ENCODE results near the gene STIMATE.

The STIMATE gene

DNA sequence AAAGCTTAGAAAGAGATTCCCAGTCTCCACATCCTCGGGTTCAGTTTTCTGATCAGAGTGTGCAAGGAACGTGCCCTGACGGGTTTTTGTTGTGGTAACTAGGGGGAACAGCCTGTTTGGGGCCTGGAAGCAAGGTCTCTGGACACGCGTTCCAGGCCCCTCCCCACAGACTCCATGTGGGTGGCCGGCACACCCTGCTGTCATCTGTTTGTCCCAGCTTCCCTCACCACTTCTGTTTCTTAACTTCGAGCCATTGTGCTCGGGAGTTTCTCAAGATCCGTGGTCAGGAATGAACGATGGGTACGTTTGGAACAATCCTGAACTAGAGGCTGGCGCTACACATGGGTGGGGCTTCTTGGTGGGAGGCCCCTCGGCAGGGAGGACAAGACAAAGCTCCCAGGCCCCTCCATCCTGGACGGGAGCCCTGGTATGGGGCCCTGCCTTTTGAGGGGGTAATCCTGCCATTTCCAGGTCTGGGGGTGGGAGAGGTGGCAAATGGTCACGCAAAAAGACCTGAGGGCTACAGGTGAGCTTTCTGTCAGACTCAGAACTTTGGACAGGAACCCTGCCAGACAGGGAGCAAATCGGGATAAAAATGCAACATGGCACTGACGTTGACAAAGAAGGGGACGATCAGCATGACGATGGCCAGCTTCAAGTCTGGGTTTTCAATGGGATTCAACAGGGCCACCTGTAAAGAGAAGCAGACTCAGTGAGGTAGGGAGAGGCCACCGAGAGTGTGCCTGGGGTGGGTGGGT lies 54.1 kb downstream of the STIMATE start:
- in situ Hi-C loops (cut with MboI; ENCODE audit: low sequenced_read_pairs), result no loop called here

DNA sequence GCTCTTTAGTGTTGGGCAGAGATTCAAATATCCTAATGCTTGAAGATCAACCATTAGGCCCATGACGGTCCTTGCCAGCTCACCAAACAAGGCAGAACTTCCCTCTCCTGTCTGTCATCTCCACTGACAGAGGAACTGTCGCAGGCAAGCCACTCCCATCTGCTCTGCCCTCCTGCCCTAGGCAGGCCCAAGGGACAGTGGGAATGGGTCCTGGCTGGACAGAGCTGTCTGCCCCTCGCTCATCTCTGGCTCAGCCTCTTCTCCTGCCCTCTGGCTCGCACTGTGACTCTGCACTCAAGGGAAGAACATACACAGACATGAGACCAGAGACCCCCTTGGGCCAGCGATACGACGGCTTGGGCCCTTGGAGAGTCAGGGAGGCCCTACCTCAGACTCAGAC lies 54.9 kb downstream of the STIMATE start:
- in situ Hi-C loops (cut with MboI; ENCODE audit: low sequenced_read_pairs), result no loop called here

DNA sequence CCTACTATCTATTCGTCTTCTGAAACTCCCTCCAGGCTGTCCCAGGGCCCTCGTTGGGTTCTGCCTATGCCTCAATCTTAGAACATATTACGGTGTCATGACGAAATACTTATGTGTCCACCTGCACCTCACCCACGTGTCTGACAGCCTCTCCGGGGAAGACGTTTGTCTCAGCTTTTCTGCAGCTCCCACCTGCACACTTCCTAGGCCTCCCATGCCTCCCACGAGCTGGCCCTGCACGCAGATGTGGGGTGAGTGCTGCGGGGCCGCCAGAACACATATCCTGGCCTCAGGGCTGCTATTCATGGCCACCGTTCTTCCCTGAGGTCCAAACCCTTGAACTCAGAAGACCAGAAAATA lies 55.4 kb downstream of the STIMATE start:
- in situ Hi-C loops (cut with MboI; ENCODE audit: low sequenced_read_pairs), result no loop called here

DNA sequence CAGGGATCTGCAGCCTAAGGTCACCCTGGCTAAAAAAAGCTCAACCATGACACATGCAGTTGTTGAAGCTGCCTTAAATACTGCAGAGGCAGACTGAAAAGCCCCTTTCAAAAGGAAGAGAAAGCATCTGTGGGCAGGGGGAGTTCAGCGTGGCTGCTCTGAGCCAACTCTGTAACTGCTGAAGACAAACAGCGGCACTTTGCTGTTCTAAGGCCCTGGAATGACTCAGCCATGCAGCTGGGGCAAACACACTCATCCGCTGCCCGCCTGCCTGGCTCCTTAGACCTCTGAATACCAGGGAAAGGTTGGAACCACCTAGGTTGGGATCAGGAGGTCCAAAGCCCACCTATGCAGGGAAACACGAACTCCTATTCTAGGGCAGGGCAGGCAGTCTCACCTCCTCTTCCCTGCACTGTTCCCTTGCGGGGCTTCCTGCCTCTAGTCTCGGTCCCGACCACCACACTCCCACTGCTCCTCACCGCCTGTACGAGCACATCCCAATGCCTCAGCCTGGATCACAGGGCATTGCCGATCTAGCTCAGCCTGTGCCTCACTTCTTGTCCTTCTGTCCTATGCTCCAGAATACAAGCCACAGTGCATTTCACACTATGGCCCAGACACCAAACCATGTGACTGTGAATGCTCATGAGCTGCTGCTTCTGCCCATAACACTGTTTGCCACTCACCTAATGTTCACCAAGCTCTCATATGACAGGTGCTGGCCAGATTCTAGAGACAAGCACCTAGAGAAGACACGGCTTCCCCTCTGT lies 56.0 kb downstream of the STIMATE start:
- in situ Hi-C loops (cut with MboI; ENCODE audit: low sequenced_read_pairs), result no loop called here

DNA sequence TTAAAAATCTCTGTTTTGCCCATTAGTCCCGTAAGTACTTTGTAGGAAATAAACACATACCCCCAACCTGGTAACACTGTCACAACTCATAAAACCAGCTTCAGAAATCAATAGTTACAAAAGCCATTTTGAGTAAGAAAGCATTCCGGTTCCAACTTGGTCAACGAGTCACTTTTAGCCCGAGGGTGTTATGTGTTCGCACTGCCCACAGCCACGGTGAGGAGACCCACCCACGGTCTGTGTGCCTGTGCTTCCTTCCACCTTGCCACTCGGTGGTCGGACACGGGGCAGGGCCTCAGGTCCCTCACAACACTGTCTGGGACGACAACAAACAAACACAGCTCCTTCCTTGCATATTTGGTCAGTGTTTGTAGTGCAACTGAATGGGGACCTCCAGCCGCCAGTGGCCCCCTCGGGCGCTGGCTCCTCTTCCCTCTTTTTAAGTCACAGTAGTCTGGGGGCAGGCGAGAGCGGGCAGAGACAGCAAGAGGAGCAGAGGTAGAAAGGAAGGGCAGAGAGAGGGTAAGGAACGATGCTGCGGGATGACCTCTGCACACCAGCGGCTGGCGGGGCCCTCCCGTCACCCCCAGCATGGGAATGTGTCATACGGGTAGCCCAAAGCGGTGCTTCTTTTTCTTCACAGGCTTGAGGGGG lies 57.3 kb downstream of the STIMATE start:
- in situ Hi-C loops (cut with MboI; ENCODE audit: low sequenced_read_pairs), result no loop called here

DNA sequence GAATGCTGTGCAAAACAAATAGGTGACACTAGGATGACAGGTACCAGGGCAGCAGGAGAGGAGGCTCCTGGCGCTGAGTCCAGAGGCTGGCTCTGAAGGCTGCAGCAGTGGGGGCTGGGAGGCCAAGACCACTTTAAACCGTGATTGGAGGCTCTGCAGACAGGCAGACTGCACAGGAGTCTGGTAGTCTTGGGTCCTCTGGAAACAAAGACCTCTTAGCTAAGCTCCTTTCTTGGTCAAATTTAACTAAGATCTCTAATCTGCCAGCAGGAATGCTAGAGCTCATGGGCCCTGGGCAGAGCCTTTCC lies 58.1 kb downstream of the STIMATE start:
- in situ Hi-C loops (cut with MboI; ENCODE audit: low sequenced_read_pairs), result no loop called here

DNA sequence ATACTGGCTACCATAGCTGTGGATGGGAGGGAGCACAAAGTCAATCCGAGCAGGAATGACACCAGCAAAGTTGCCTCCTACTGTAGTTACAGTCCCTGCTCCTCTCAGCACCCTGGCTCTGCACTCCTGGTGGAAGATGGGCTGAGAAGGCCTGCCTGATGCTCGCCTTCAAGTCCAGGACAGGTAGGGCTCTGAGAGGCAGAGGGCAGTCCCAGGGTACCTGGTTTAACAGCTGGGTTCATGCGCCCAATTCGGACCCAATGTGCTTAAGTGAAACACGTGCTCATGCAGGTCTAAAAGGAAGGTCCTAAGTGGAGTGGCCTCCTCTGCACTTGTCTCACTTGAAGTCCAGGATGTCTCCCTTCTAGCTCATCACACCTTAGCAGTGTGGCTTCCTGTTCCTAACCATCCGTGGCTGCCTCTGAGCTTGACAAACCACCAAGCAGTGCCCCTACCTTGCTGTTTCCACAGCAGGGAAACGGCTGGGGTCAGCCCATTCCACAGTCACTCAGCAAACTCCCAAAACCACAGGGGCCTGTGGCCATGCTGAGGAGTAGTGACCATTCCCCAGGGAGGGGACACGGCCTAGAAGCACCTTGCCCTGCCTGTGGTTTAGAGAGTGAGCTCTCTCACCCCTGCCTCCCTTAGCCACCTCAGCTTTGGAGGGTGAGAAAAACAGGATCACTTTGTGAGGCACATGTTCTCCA lies 58.6 kb downstream of the STIMATE start:
- in situ Hi-C loops (cut with MboI; ENCODE audit: low sequenced_read_pairs), result no loop called here

DNA sequence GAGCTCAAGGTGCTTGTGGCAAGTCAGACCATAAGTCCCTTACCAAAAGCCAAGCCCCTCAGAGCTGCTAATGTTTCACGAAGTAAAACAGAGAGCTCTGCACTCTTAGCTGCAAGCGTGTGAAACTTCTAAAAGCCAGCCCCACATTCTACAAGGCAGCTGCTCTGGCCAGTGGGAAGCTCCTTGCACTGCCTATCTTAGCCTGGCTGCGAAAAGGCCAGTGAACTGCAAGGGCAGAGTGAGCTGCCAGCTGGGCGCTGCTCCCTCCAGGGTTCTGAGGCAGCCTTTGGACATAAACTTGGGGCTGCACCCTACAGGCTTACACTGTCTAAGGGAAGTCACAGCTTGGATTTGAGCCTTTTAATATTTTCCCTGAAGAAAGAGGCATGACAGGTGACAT lies 60.4 kb downstream of the STIMATE start:
- in situ Hi-C loops (cut with MboI; ENCODE audit: low sequenced_read_pairs), result no loop called here

DNA sequence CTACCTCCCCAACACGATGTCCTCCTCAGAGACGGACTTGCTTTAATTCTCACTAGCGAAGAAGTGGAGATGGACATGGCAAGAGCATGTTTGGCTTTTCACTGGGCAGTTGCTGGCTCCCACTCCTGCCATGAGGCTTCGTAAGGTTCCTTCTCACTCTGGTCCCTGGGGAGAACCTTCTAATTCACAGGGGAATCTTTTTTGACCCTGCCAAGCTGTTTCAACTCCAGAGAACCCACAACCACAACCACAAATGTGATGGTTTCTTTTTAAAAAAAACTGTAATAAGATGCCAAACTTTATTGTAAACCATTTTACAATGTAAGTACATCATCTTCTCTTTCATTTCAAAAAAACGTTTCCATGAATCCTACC lies 60.9 kb downstream of the STIMATE start:
- in situ Hi-C loops (cut with MboI; ENCODE audit: low sequenced_read_pairs), result no loop called here

DNA sequence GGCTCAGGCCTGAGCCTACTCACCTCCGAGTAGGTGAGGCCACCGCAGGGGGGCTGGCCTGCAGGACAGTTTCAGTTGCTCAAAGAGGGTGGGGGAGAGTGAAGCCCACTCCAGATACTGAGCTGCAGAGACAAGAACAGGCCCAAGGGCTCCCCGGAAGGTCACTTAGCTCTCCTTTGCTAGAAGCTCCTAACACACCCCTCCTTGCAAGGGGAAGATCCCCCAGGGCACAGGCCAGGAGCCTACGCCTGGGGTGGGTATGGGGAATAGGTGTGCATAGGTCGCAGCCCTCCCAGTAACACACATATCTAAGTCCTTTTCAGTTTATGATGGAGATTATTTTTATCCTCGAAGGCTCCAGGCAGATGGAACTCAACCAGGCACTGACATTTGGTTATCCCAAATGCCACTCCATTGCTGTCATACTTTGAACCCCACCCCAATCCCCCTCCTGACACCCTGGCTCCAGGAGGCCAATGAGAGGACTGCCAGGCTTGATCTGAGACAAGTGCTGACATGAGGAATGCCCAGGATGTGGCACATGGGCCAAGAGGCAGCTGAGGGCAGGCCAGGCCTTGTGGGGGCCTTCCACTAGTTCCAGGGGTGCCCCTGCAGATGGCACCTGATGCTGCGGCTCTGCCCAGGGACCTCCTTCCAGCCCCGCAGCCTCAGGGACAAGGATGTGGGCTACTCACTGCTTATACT lies 61.4 kb downstream of the STIMATE start:
- in situ Hi-C loops (cut with MboI; ENCODE audit: low sequenced_read_pairs), result no loop called here

DNA sequence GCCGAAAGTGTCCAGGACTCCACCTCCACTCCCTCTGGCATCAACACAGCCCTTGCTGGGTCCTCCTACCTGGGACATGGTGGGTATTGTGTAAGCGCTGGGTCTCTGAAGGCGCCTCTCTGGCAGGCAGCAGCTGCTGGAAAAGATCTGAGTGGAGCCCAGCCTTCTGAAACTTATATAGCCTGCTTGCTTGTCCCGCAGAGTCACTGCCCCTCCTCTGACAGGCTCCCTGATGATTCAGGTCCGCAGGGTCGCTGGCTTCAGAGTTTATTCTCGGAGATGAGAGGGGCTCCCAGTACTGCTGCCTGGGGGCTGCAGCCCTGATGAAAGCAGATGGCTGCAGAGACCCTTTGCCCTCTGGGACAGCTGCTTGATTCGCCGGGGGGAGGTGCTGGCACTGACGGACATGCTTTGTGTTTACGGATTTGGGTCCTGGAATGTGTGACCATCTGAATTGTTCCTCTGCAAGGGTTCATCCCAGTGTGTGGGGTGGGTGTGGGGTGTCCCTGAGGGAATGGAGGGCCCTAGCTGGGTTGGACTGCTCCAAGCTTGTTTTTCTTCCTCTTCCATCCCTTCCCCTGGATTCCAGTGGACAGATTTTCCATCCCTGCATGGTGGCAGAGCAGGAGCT lies 62.4 kb downstream of the STIMATE start, which contains the start of gene MUSTN1:
Gene MUSTN1, minus strand, starts transcription at position 149 of the 631 bp plus-strand sequence. Its CDS starts 71 bp downstream, at position 78.
- in situ Hi-C loops (cut with MboI; ENCODE audit: low sequenced_read_pairs), result no loop called here

DNA sequence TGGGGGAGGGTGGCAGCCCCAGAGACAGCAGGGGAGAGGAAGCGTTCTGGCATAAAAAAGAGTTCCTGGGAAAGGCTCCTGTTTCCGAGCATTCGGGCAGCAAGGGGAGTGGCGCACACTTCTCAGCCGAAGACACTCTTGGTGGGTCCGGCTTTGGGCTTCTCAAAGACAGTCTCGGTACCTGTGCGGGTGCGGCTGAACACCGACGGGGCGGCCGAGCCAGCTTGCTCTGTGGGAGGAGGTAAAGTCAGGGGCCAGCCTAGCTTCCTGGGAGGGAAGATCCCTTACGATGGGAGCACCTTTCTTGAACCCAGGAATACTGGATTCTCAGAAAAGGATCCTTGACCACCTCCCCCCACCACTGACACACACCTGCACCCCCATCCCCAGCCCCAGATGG lies 64.1 kb downstream of the STIMATE start:
- in situ Hi-C loops (cut with MboI; ENCODE audit: low sequenced_read_pairs), result no loop called here

DNA sequence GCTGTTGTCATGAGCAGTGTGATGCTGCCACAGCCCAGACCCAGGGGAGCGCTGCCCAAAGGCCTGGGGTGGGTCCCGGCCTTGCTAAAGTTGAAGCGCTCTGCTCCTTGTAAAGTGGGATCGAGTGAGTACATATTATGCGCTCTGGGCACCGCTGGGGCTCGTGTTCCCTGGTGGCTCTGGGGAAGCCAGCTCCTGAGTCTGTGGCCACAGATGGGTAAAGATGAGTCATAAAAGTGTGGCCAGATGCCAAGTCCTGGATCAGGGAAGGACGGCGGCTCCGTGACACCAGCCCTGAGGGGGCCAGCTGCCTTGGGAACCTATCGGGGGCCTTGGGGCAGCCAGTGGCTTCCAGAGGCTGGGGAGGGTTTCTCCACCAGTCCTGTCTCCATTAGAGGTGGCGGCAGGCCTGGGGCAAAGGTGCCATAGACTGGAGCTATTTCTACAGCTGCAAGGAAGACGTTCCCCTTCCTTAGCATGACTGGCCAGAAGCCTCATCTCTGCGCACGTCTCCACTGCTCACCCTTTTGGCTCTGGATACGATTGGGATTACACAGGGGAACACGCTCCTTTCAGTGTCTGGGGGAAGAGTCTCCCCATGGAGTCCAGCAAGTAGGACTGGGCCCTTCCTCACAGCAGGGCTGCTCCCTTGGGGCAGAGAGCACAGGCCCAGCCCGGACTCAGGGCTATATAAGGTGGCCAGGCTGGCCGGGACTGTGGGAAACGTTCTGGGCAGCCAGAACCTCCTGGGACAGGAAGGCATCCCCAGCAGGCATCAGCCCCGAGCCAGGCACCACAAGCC lies 65.6 kb downstream of the STIMATE start:
- in situ Hi-C loops (cut with MboI; ENCODE audit: low sequenced_read_pairs), result no loop called here

DNA sequence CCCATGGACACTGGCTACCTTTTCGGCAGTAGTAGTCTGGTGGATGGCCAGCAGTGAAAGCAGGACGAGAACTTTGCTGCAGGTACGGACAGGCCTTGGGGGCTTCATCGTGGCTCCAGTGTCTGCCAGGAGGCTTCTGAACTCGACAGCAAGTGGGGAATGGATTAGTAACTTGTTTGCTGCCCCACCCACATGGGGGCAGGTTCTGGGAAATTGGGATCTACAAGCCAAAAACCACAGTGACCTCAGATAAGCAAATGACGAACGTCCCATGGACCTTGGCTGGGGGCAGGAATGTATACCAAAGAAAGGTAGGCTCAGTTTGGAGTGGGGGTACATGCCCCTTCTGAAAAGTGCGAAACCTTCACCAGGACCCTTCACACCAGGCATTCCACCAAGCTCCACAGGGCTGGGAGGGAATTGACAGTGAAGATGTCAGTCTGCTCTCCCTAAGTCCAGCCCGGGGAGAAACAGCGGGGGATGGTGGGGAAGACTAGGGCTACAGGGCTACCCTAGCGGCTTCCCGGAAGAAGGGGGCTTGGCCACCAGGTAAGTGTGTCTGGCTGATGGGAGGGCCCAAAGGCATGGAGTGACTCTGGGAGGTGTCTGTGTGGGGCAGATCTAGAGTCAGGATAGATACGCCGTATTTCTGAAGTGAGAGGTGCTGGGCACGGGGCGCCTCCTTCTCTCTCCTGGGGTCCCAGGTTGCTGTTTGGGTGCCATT lies 66.7 kb downstream of the STIMATE start, which contains the start of gene ITIH4:
Gene ITIH4, minus strand, starts transcription at position 138 of the 724 bp plus-strand sequence. Its CDS starts 30 bp downstream, at position 108.
- in situ Hi-C loops (cut with MboI; ENCODE audit: low sequenced_read_pairs), result no loop called here

DNA sequence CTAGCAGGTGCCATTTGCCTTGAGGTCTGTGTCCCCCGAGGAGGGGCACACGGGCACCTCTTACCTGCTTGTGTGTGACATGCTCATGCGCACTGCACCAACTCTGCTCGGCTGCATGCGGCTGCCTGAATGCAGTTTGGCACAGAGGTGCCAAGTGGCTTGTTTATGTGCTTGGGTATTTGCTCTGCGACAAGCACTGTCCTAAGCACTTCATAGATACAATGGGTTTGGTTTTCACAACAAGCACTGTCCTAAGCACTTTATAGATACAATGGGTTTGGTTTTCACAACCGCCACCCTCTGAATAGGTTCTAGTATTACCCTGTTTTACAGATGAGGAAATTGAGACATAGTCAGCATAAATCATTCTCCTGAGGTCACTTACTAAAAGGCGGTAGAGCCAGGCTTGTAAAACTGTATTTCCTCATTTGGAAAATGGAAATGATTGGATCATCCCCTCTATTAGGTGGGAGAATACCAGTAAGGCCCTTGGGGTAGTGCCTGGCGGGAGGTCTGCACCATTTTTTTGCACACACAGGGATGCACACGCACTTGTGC lies 67.4 kb downstream of the STIMATE start:
- in situ Hi-C loops (cut with MboI; ENCODE audit: low sequenced_read_pairs), result no loop called here

DNA sequence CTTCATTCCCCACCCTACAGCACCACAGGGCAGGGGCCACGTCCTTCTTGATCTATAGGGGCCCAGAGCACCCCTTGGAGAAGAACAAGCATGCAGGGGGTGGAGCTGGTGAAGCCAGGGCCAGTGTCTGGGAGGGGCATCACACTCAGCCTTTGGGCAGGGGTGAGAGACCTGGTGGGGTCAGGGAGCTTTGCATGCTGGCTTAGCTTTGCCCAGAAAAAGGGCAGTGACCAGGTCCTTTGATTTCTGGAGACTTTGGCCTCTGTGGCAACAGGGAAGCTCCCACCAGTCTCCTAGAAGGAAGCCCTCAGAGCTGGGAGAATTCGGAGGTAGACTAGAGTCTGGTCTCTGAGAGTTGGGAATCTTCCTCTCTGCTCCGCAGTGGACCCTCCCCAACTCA lies 67.9 kb downstream of the STIMATE start:
- in situ Hi-C loops (cut with MboI; ENCODE audit: low sequenced_read_pairs), result no loop called here

DNA sequence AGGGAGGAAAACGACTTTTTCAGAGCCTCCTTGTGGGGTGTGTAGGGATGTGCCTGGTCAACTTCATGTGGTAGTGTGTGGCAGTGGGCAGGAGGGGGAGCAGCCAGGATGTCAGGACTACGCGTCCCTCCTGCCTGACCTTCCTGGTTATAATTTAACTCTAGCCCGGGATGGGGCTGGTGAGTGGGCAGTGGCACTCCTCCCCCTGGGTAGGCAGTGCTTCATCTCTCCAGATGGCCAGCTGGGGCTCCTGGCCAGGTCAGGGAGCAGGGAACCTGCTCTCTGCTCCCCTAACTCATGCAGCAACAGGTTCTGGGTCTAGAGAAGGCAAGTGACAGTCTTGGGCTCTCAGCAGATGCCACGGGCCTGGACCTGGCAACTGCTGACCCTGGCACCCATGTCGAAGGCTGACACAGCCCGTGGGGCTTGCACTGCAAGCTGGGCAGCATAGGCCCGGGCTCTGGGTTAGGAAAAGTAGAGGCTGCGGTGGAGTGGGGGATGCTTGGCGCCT lies 69.4 kb downstream of the STIMATE start:
- in situ Hi-C loops (cut with MboI; ENCODE audit: low sequenced_read_pairs), result no loop called here

DNA sequence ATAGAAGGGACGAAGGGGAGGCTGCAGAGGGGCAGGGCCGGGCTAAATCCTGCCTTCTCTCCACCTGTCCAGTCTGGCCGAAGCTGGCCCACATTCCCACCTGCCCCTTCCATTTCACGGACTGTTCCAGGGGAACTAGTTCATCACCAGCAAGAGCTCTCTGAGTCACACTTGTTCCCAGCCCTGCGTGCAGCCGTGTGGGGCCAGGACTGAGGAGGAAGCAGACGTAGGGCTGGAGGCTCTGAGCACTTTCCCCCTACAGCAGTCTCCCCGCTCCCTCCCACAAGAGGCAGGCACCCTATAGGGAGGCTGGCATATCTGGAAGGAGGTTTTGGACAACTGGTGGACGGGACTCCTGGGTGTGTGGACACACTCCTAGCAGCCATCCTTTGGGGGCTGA lies 69.9 kb downstream of the STIMATE start:
- in situ Hi-C loops (cut with MboI; ENCODE audit: low sequenced_read_pairs), result no loop called here

All from HL-60/S4 (cell line).